HPDE6-E6E7 (cell line): ENCODE measurements around the gene KRTAP4-2.
A peak's percentile ranks its signal among the peaks of the same experiment; 100 is the strongest.
"Not testable (repeated sequence)": the region's sequence is repeated elsewhere in the genome, so short reads cannot be mapped to it uniquely, and the experiment has no call there.

Source experiments
- DNase-seq: peaks from one replicate; pipeline ENCODE4 v3.0.0; 2011; ENCODE audit warnings: missing footprints; ENCODE audit errors: extremely low spot score

Gene KRTAP4-2

GRCh38 chr17:41177727-41178271 lies at the start of gene KRTAP4-2:
Gene KRTAP4-2, minus strand, starts transcription at chr17:41178221. Its CDS starts 57 bp downstream, at chr17:41178164.
- DNase-seq = no peak

DNA sequence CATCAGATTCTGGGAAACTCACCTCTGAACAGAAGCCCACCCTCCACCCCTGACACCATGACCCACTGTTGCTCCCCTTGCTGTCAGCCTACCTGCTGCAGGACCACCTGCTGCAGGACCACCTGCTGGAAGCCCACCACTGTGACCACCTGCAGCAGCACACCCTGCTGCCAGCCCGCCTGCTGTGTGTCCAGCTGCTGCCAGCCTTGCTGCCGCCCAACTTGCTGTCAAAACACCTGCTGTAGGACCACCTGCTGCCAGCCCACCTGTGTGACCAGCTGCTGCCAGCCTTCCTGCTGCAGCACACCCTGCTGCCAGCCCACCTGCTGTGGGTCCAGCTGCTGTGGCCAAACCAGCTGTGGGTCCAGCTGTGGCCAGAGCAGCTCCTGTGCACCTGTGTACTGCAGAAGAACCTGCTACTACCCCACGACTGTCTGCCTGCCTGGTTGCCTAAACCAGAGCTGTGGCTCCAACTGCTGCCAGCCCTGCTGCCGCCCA lies 48.6 kb upstream of the KRTAP4-2 start, which contains the start of gene KRTAP9-2:
Gene KRTAP9-2 (plus strand): TSS at position 51 of the 498 bp plus-strand sequence. CDS start 7 bp downstream, at position 58.
- DNase-seq = not testable (repeated sequence)

GRCh38 chr17:41226051-41226450 lies 48.0 kb upstream of the KRTAP4-2 start:
- no peak for DNase-seq

- DNase-seq = no peak
Observed at GRCh38 chr17:41223821-41224220, 45.8 kb upstream of the KRTAP4-2 start.

GRCh38 chr17:41215681-41216080 lies 37.7 kb upstream of the KRTAP4-2 start:
- no peak for DNase-seq

DNA sequence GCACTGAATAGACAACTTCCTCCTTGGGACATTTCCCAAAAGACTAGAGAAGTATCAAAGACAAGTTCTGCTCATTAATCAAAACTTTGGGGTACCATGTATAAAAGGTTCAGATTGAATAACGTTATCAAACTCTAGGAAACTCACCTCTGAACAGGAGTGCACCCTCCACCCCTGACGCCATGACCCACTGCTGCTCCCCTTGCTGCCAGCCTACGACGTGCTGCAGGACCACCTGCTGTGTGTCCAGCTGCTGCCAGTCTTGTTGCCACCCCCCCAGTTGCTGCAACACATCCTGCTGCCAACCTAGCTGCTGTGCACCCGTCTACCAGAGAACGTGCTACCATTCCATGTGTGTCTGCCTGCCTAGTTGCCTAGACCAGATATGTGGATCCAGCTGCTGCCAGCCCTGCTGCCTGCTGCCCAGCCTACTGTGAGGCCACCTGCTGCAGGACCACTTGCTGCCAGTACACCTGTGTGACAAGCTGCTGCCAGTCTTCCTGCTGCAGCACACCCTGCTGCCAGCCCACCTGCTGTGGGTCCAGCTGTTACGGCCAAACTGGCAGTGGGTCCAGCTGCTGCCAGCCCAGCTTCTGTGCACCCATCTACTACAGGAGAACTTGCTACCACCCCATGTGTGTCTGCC lies 34.6 kb upstream of the KRTAP4-2 start:
- DNase-seq = no peak

- no peak for DNase-seq
Observed at GRCh38 chr17:41211845-41212466, 33.9 kb upstream of the KRTAP4-2 start.

GRCh38 chr17:41199421-41200078 lies 21.5 kb upstream of the KRTAP4-2 start:
- no peak for DNase-seq

DNA sequence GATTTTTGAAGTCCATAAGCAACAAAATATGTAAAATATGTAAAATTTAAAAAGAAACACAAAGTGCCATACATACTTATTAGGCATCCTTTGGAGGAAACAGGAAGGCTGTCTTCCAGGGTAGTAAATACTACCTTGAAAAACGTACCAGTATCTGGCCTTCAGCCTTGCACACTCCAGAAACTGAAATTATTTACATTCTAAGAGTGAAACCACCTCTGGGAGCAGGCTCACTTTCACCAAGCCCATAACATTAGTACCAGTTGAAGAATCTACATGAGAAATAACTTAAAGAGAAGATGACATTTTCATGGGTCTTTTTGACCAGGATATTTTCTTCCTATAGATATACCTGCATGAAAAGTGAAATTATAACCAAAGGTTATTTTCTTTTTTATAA lies 18.0 kb upstream of the KRTAP4-2 start:
- DNase-seq = no peak

DNA sequence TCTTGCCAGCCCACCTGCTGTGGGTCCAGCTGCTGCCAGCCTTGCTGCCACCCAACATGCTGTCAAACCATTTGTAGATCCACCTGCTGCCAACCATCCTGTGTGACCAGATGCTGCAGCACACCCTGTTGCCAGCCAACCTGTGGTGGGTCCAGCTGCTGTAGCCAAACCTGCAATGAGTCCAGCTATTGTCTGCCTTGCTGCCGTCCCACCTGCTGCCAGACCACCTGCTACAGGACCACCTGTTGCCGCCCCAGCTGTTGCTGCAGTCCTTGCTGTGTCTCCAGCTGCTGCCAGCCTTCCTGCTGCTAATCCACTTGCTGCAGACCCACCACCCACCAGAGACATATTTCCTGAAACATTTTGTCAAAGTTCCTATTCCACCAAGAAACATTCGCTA lies 12.3 kb upstream of the KRTAP4-2 start:
- DNase-seq = no peak

DNA sequence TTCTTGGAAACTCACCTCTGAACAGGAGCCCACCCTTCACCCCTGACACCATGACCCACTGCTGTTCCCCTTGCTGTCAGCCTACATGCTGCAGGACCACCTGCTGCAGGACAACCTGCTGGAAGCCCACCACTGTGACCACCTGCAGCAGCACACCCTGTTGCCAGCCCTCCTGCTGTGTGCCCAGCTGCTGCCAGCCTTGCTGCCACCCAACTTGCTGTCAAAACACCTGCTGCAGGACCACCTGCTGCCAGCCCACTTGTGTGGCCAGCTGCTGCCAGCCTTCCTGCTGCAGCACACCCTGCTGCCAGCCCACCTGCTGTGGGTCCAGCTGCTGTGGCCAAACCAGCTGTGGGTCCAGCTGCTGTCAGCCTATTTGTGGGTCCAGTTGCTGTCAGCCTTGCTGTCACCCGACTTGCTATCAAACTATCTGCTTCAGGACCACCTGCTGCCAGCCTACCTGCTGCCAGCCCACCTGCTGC lies 11.9 kb upstream of the KRTAP4-2 start, which contains the start of gene KRTAP9-1:
Gene KRTAP9-1 (plus strand): TSS at position 51 of the 482 bp plus-strand sequence. CDS start 0 bp downstream, at position 51.
- not testable (repeated sequence) for DNase-seq

- DNase-seq = no peak
Observed at GRCh38 chr17:41186872-41187271, 8.9 kb upstream of the KRTAP4-2 start.

- no peak for DNase-seq
Observed at GRCh38 chr17:41185001-41185400, 7.0 kb upstream of the KRTAP4-2 start.

- DNase-seq = no peak
Observed at GRCh38 chr17:41184480-41184961, 6.5 kb upstream of the KRTAP4-2 start, which contains the start of gene KRTAP4-1. Gene KRTAP4-1, minus strand, starts transcription at chr17:41184911. Its CDS starts 57 bp downstream, at chr17:41184854.

DNA sequence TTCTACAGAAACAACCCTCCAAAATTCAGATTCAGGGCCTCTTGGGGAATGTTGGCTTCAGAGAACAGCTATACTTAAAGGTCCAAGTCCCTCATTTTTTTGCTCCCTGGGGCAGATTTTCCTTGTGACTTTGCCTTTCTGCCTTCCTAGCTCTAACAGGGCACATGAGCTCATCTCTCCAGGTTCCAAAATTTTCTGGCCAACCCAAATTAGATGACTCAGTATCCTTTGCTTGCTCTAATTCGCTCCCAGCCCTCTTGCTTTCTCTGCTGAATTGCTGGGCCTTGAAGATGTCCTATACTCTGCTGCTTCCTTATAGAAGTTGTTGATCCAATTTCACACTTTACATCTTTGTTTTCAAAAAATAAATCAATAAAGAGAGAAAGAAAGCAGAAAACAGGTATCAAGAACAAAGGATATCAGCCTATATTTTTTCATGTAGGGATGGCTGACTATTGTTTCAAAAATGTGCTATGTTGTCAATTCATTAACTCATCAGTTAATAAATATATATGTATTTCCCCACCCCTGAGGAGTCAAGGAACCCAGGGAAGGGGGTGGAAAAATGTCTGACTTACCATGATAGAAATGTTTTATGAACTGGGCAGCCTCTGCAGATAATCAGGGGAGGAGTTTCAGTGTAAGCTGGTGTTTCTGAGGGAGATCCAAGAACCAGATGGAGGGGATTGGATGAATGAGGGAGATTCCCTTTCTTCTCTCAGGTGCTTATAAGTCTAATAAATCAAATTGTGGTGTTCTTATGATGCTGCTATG lies 1.0 kb upstream of the KRTAP4-2 start:
- no peak for DNase-seq

GRCh38 chr17:41178341-41178740 lies 320 bp upstream of the KRTAP4-2 start:
- DNase-seq = peak; percentile 7

GRCh38 chr17:41176744-41177387 lies 1.2 kb downstream of the KRTAP4-2 start:
- DNase-seq = no peak

GRCh38 chr17:41171886-41172285 lies 6.1 kb downstream of the KRTAP4-2 start:
- no peak for DNase-seq

- DNase-seq = no peak
Observed at GRCh38 chr17:41168121-41168520, 9.9 kb downstream of the KRTAP4-2 start, which contains the start of gene KRTAP4-3. Gene KRTAP4-3, minus strand, starts transcription at chr17:41168221. Its CDS starts 49 bp downstream, at chr17:41168172.

DNA sequence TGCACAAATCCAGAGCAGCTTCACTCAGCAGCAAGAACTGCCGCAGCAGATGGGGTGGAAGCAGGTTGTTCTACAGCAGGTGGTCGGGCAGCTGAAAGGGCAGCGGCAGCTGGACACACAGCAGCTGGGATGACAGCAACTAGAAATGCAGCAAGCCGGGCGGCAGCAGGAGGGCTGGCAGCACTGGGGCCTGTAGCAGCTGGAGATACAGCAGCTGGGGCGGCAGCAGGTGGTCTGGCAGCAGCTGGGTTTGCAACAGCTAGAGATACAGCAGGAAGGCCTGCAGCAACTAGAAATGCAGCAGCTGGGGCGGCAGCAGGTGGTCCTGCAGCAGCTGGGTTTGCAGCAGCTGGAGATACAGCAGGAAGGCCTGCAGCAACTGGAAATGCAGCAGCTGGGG lies 10.5 kb downstream of the KRTAP4-2 start:
- DNase-seq = no peak
